Caki2 (cell line): ENCODE data around the gene TACC2. TPM values are rescaled to one million over a fixed set of nuclear protein-coding genes. Genes with fewer than 3 reads are reported as not detected.
"Not testable (repeated sequence)": the region's sequence is repeated elsewhere in the genome, so short reads cannot be mapped to it uniquely, and the experiment has no call there.

Source experiments
- DNase-seq: peaks from one replicate; pipeline ENCODE4 v3.0.0-alpha.2; 2015; ENCODE audit warnings: low read depth
- in situ Hi-C: cut with HindIII; loops from 2 replicates; pipeline ENCODE4 v1.10.0; 2016; ENCODE audit warnings: low sequenced_read_pairs, low pct_unique_long_range_greater_than_20kb, mixed read lengths
- total RNA-seq: library from RNA; depleted of rRNA; stranded (reverse); fragments of >200 nt; shearing (Covaris generic); gene quantifications from 2 replicates; pipeline ENCODE4 v1.2.3, GENCODE V29; 2014; ENCODE audit warnings: low replicate concordance

The TACC2 gene
- total RNA-seq, 1 experiment from 2014 or later: 21.8 TPM

DNA sequence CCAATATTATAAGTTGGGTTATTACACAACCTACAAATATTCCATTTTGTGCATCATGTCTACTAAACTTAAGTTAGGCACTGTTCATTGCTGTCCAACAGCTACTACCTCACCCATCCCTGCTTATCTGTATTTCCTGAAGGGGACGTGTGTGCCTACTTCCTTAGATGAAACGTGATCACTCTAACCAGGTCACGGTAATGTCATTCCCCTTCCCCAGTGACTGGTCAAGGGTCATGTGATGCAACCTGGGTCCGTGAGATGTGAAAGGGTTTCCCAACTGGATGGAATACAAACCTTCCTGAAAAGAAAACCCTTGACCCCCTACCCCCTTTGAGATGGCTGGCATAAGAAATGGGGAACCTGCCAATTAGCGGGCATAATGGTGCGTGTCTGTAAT lies 12.4 kb upstream of the TACC2 start:
- DNase-seq: no peak
- in situ Hi-C loops: no loop called here

DNA sequence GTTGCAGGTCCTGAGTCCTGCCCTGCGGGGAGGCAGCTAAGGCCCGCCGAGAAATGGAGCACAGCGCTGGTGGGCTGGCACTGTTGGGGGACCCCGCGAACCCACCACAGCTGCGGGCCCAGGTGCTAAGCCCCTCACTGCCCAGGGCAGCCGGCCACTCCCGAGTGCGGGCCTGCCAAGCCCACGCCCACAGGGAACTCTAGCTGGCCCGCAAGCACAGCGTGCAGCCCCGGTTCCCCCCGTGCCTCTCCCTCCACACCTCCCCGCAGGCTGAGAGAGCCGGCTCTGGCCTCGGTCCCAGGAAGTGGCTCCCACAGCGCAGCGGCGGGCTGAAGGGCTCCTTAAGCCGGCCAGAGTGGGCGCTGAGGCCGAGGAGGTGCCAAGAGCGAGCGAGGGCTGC lies 10.5 kb upstream of the TACC2 start:
- DNase-seq: no peak
- in situ Hi-C loops: no loop called here

DNA sequence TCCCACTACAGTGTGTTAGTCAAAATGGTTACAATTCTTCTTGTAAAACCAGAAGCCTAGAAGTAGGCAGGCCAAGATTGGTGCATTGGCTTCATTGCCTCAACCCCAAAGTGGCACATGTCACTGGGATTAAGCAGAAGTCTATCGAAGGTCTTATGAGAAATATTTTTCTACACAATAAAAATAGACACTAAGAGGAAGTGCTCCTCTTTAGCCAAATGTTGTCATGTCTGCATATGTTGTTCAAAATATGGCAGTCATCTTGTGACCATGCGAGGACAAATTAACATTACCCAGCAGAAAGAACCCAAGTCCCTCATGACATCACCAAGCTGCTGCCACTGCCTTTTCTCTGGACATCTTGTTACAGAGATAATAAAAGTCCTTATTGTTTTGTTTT lies 7.6 kb upstream of the TACC2 start:
- no peak for DNase-seq
- in situ Hi-C loops: no loop called here

DNA sequence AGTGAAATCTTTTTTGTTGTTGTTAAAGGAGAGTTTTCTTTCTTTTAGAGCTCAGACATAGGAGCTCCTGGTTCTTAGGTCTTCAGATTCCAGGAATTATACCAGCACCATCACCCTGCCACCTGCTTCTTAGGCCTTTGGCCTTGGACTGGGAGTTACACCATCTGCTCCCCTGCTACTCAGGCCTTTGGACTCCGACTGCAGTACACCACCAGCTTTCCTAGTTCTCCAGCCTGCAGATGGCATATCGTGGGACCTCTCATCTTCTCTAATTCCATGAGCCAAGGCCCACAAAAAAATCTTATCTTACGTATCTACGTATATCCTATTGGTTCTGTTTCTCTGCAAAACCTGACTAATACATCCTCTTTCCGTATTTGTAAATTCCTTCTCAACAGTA lies 5.1 kb upstream of the TACC2 start:
- no peak for DNase-seq
- in situ Hi-C loops: no loop called here

DNA sequence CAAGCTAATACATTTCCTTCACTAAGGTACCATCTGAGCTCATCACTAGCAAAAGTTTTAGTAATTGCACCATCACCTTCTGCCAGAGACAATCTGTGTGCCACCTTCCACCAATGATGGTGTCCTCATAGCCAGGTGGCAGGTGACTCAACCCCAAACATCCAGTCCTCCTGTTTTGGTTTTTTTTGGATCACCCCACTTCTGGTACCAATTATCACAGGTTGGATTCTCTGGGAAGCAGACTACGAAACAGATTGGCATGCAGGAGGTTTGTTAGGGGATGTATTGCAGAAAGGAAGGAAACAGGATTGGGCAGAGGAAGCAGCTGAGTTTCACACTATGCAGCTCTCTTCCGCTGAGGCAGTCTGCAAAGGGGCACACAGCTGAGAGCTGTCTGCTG lies 4.5 kb upstream of the TACC2 start:
- in situ Hi-C loops: no loop called here

DNA sequence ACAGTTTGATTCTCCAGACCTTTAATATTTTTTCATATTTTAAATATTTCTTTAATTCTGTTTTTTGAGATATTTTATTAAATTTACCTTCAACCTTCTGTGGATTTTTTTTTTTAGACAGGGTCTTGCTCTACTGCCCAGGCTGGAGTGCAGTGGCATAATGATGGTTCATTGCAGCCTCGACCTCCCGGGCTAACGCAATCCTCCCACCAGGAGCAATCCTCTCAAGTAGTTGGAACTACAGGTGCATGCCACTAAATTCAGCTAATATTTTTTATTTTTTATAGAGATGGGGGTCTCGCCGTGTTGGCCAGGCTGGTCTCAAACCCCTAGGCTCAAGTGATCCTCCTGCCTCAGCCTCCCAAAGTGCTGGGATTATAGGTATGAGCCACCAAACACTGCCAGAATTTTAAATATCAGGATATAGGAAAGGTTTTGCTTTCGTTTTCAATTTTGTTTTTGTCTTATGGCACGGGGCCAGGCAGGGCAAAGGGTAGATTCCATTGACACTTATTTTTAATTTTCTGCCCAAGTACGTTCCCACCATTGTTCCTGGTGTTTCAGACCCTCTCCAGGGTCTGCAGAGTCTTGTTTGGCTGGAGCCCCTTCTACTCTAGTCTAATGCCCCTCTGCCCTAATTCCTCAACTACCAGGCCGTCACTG lies 1.2 kb downstream of the TACC2 start:
- in situ Hi-C loops: no loop called here
- no peak for DNase-seq

More for the DNA sequence above, 4.5 kb upstream of the TACC2 start:
- no peak for DNase-seq

DNA sequence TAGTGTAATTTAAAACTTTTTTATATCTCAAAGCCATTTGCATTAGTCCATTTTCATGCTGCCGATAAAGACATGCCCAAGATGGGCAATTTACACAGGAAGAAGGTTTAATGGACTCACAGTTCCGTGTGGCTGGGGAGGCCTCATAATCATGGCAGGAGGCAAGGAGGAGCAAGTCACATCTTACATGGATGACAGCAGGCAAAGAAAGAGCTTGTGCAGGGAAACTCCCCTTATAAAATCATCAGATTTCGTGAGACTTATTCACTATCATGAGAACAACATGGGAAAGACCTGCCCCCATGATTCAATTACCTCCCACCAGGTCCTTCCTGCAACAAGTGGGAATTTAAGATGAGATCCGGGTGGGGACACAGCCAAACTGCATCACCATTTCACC lies 2.8 kb downstream of the TACC2 start:
- DNase-seq, in situ Hi-C loops: not testable (repeated sequence)

DNA sequence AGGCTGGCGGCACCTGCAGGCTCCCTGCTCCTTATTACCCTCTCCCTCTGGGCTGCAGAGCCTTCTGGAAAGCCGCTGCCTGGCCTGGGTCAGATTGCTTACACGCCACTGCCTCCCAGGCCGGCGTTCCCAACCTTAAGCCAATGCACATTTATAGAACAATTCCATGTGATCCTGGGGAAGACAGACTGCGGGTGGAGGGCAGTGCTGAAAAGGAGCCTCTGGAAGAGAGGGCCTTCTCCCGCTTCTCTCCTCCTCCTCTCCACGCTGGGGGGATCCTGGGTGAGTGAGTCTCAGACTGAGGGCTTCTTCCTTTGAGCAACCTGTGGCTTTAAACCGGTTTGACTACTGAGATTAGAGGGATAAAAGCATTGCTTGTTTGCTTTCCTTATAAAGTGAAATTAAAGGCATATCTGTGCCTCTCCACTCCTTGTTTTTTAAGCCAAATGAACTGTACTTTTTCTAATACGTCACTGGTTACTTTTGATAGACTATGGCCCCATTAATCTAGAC lies 5.5 kb downstream of the TACC2 start:
- no peak for DNase-seq
- in situ Hi-C loops: no loop called here

DNA sequence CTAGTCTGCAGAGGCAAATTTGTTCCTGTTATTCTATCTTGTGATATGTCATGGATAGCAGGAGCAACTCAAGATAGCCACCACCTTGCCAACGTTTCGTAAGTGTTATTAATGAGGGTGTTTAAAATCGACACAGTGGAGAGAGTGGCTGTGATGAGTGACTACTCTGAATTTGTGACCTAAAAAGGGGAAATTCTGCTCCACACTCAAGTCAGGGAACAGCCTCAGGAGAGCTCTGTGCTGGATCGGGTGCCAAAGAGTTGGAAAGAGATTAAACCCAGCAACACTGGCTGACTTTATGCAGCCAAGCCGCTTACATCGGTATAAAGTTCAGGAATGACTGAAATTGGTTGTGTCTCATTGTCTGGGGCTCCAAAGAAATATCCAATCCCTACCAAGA lies 9.5 kb downstream of the TACC2 start:
- in situ Hi-C loops: no loop called here
- no peak for DNase-seq

DNA sequence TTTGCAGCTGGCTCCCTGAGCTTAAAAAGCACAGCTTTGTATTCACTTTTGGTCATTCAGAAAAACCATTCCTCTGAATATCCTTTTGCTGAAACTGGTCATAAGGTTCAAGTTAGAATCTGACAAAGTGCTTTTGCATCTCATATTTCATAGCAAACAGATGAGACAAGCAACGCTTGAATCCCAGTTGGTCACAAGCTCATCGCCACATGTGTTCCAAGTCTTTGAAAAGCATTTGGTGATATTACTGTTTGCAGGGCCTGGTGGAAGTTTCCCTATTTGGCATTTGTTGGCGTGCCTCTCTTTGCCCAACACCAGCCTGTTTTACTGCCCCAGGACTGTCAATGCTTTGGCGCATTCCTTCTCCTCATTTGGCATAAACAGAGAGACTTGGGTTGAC lies 10.3 kb downstream of the TACC2 start:
- in situ Hi-C loops: no loop called here
- no peak for DNase-seq

DNA sequence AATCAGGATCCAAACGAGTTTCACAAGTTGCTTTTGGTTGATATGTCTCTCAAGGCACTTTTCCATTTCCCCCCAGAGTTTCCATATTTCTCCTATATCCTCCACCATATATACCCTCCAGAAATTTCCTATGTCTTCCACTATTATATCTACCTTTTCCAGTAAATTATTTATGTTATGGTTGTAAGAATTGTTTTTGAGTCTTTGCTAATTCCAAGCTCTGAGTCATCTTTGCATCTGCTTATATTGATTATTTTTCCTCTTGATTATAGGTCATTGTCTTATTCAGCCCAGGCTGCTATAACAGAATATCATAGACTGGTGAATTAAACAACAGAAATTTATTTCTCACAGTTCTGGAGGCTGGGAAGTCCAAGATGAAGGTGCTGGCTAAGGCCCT lies 12.7 kb downstream of the TACC2 start:
- in situ Hi-C loops: no loop called here
- no peak for DNase-seq

DNA sequence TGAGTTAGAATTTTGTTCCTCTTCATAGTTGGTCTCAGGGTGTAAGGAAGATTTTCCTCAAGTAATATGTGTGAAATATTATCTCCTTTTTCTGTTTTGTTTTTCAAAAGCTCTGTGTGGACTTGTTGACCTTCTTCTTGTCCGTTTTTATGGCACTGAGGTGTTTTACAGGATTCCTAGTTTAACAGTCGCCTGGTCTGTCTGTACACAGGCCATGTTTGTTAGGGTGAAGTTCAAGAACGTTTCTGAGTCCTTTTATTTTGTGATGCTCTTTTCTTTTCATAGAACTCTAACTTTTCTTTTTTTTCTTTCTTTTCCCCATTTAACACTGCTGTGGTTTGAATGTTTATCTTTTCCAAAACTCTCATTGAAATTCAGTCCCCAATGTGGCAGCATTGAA lies 18.5 kb downstream of the TACC2 start:
- no peak for DNase-seq
- in situ Hi-C loops: no loop called here

DNA sequence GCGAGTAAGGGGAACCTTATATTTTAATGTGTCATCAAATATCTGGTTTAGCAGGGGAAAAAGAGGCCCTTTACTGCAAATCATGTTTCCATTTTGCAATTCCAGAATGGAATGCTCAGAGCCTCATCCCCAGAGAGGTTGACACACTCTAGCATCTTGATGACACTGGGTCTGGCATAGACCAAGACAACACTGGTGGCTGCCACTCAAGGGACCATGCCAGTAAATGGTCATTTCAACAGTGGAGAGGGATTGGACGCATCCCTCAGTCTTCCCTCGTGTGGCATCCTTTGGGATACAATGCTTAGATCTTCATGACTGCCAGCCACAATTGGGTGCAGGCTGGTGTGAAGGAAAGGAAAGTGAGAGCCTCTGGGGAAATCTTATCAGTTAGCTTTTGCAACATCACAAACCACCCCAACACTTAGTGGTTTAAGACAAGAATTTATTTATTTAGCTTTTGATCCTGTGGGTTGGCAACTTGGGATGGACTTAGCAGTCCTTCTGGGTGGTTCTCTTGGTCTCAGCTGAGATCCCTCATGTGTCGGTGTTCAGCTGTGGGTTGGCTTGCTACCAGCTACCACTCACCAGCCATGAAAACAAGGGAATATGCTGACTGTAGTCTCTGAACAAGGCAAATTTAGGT lies 21.6 kb downstream of the TACC2 start:
- DNase-seq: no peak
- in situ Hi-C loops: no loop called here

DNA sequence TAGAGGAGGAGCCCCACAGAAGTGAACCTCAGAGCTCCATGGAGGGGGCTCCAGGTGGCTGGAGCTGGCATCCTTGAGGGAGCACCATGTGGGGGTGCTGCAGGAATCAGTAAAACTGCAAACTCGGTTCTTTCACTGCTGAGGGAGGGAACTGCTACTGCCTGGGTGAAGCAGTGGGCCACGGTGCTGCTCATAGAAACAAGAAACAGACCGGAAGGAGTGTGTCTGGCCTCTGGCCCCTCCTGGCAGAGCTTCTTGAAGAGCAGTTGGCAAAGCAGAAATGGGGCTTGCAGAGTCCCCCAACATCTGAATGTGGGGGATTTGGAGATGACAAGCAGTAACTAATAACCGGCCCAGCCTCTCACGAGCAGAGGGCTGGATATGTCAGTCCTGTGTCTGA lies 23.8 kb downstream of the TACC2 start:
- no peak for DNase-seq
- in situ Hi-C loops: no loop called here

DNA sequence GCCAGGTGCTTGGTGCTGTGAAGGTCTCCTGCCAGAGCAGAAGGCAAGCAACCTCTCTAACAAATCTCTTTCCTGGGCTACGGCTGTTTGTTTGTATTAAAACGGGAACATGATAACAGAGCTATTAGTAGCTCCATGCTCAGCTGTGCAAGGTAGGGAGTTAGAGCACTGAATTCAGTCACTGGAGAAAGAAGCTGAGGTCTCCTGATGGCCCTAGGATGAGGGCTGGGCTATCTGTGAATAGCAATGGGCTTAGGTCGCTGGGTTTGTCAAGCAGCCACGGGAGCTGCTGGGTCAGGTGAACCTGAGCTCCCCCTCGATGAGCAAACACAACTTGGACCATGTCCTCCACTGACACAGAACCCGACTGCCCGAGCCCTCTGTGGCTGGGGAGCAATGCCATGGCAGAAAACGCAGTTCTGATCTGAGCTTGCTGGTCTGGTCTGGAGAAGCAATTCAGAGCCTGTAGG lies 24.4 kb downstream of the TACC2 start:
- no peak for DNase-seq

DNA sequence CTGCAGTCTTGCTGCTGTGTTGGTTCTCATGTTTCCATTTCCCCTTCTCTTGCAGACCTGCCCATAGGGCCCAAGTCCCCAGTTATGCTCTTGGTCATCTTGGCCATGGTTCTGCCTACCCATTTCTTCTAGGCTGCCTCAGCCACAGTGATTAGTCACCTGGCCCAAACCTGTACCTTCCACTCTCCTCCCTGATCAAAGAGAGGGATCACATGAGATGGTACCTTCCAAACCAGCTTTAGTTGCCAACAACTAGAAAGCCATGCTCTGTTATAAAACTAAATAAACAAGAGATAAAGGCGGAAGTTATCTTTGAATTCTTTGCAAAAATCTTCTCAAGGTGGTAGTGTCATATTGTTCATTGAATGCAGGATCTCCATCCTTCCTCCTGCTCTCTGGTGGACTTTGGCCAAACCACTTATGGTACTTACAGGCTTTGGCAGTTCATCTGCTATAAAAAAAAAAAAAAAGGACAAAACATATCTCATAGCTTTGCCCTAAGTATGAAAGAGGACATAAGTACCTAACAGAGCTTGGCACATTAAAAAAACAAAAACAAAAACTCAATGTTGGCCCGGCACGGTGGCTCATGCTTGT lies 25.8 kb downstream of the TACC2 start:
- DNase-seq: no peak
- in situ Hi-C loops: no loop called here

More for the DNA sequence above, 24.4 kb downstream of the TACC2 start:
- in situ Hi-C loops: no loop called here

DNA sequence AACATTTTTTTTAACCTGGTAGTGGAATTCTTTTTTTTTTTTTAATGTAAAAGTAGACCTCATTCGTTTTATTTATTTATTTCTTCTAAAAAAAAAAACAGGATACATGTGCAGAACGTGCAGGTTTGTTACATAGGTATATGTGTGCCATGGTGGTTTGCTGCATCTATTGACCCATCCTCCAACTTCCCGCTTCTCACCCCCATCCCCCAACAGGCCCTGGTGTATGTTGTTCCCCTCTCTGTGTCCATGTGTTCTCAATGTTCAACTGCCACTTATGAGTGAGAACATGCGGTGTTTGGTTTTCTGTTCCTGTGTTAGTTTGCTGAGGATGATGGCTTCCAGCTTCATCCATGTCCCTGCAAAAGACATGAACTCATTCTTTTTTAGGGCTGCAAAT lies 29.0 kb downstream of the TACC2 start:
- in situ Hi-C loops, DNase-seq: not testable (repeated sequence)

DNA sequence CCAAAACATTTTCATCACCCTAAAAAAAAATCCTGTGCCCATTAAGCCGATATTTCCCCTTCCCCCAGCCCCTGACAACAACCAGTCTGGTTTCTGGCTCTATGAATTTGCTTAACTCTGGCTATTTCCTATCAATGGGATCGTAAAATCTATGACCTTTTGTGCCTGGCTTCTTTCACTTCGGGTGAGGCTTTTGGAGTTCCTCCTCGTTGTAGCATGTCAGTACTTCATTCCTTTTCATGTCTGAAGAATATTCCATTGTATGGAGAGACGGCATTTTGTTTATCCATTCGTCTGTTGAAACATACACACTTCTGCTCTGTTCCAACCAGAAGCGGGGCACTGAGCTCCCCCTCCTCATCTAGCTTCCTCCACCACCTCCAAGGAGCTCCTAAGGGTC lies 29.5 kb downstream of the TACC2 start:
- in situ Hi-C loops: no loop called here
- DNase-seq: no peak

DNA sequence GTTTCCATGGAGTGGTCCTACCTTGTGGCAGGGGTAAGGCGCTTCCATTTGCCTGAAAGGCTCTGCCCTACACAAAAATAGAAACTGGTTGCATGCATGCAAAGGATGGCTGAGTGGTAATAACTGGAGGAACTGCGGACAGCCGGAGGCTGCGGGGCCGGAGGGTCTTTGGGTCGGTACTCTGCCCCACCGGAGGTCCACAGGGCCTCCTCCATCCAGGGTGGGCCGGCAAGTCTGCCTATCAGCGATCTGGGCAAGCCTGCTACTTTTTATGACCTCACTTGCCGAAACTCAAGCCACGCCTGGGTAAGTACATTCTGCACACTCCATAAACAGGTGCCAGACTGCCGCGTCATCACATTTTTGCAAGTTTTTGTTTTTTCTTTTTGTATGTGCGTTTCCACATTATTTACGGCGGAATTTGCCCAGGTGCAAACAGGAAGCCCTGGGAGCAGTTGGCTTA lies 30.0 kb downstream of the TACC2 start:
- in situ Hi-C loops: no loop called here
- no peak for DNase-seq
